K562 (cell line): ENCODE results near the gene NDUFB1. TPM values are rescaled to one million over a fixed set of nuclear protein-coding genes. Genes with fewer than 3 reads are reported as not detected.

Experiments
- ATAC-seq: fragments of 200-7000 bp; cut with Tn5 transposase; 3 replicates; pipeline ENCODE4 v1.9.1; 2020; ENCODE audit warnings: moderate library complexity
- BruUV-seq: library from RNA; stranded (reverse); fragments of 400-500 nt; replicated peaks from 2 replicates; lab custom pipeline; 2021; lab: Mats Ljungman, UMichigan
- CTCF ChIA-PET: fragments of 300-600 bp; formaldehyde crosslinking; extraction: SDS; loops from one replicate; lab custom pipeline; 2021; ENCODE audit warnings: low intra/inter-chr PET ratio; lab: Yijun Ruan, JAX
- POLR2A ChIA-PET: fragments of 300-600, 350-650 bp; sonication (Branson Sonifier 250); formaldehyde crosslinking; extraction: SDS; loops from one replicate; lab custom pipeline; 2021; ENCODE audit warnings: antibody characterized with exemption, inconsistent platforms; lab: Yijun Ruan, JAX
- DNase-seq, 4 experiments: peaks; one replicate each; pipeline versions ENCODE4 v3.0.0 to v3.0.0-alpha.2; 2011 to 2018; ENCODE audit warnings: low spot score in 3 of 4, mixed read lengths in 3 of 4; ENCODE audit errors: extremely low read depth in 1 of 4
- FAIRE-seq: peaks from 2 replicates; lab custom pipeline; 2011; peaks lifted over from hg19 to GRCh38; lab: Jason Lieb, UNC
- H2AFZ ChIP-seq: 2 replicates; pipeline ENCODE4 v1.6.0; 2011; ENCODE audit warnings: low read depth, low read length, control low read depth, inconsistent platforms
- H3K27ac ChIP-seq: fragments of 200-600 bp; 3 replicates; pipeline ENCODE4 v1.8.0; 2011; ENCODE audit warnings: low read depth, mild to moderate bottlenecking, control low read depth, inconsistent platforms, low read length, moderate library complexity, mixed read lengths; ENCODE audit errors: extremely low read depth
- H3K27me3 ChIP-seq, 2 experiments: fragments of 300-600 bp in 1 of 2; 2 replicates in 1 of 2; 3 replicates in 1 of 2; pipeline versions ENCODE4 v1.6.0 to v1.8.0; 2011; ENCODE audit warnings: inconsistent platforms in 2 of 2, low read length in 2 of 2, mild to moderate bottlenecking in 1 of 2, mixed read lengths in 1 of 2, moderate library complexity in 1 of 2; ENCODE audit not compliant: control insufficient read depth in 2 of 2, insufficient read depth in 2 of 2
- H3K36me3 ChIP-seq: fragments of 300-600 bp; 3 replicates; pipeline ENCODE4 v1.8.0; 2011; ENCODE audit warnings: mild to moderate bottlenecking, low read length, inconsistent platforms; ENCODE audit not compliant: control insufficient read depth, insufficient read depth
- H3K4me1 ChIP-seq, 2 experiments: fragments of 200-600 bp in 1 of 2; replicated peaks in 1 of 2; 2 replicates in 1 of 2; 3 replicates in 1 of 2; pipeline versions ENCODE4 v1.5.1 to v1.8.0; 2011; ENCODE audit warnings: inconsistent platforms in 2 of 2, low read length in 2 of 2, mild to moderate bottlenecking in 1 of 2, mixed read lengths in 1 of 2, moderate library complexity in 1 of 2; ENCODE audit not compliant: control insufficient read depth in 2 of 2, insufficient read depth in 2 of 2
- H3K4me2 ChIP-seq: 2 replicates; pipeline ENCODE4 v1.6.1; 2011; ENCODE audit warnings: low read length, control low read depth, inconsistent platforms, mixed read lengths; ENCODE audit not compliant: insufficient read depth
- H3K4me3 ChIP-seq: fragments of 200-600 bp; sonication (generic), shearing (Covaris generic); 2 replicates; pipeline ENCODE4 v1.5.1; 2016; ENCODE audit warnings: control low read depth, inconsistent platforms
- H3K79me2 ChIP-seq: fragments of 200-600 bp; 3 replicates; pipeline ENCODE4 v1.8.0; 2011; ENCODE audit warnings: low read length, inconsistent platforms; ENCODE audit not compliant: control insufficient read depth, insufficient read depth
- H3K9ac ChIP-seq, 2 experiments: 2 replicates each; pipeline versions ENCODE4 v1.6.0 to v1.6.1; 2011; ENCODE audit warnings: low read depth in 2 of 2, low read length in 2 of 2, control low read depth in 1 of 2, inconsistent platforms in 1 of 2, mild to moderate bottlenecking in 1 of 2, mixed read lengths in 1 of 2; ENCODE audit not compliant: insufficient read depth in 1 of 2
- H3K9me1 ChIP-seq: one replicate; pipeline ENCODE4 v1.6.0; 2011; ENCODE audit warnings: inconsistent platforms, mild to moderate bottlenecking, low read length, moderate library complexity; ENCODE audit not compliant: control insufficient read depth, insufficient read depth
- H3K9me3 ChIP-seq: replicated peaks from 2 replicates; pipeline ENCODE4 v1.5.1; 2011; ENCODE audit warnings: low read depth, low read length, inconsistent platforms; ENCODE audit not compliant: control insufficient read depth, insufficient read depth
- H4K20me1 ChIP-seq: replicated peaks from 2 replicates; pipeline ENCODE4 v1.6.1; 2011; ENCODE audit warnings: low read length, inconsistent platforms, mixed read lengths; ENCODE audit not compliant: control insufficient read depth, insufficient read depth
- KLF10 ChIP-seq: fragments of 250-450 bp; sonication (Bioruptor Pico); IDR thresholded peaks from 2 replicates; pipeline ENCODE4 v1.6.1; 2021; ENCODE audit warnings: matching md5 sums
- WGBS: fragments of 100-300 bp; shearing (Covaris generic); methylation state at CpG from one replicate; pipeline ENCODE4 v1.1.6; 2016; ENCODE audit warnings: low coverage, mixed read lengths; ENCODE audit not compliant: insufficient coverage; ENCODE audit errors: missing lambda C conversion rate; 5-methylcytosine and 5-hydroxymethylcytosine counted together
- in situ Hi-C: fragments of 300-500 bp; cut with MboI; formaldehyde crosslinking; loops from 4 replicates; pipeline ENCODE4 v1.15.0; 2018; ENCODE audit warnings: inconsistent platforms, mixed read lengths
- intact Hi-C: fragments of 100-400 bp; cut with micrococcal nuclease; formaldehyde crosslinking; loops from 2 replicates; pipeline ENCODE4 v1.14.2; 2022
- polyA plus RNA-seq, 8 experiments: library from polyadenylated mRNA; depleted of rRNA in 4 of 8; stranded (reverse) in 5 of 8; unstranded in 3 of 8; fragments of >200 nt; fragmentation: Nextera tagmentation in 2 of 8; fragmentation: Illumina TruSeq in 1 of 8; extraction: Ambion mirVana in 2 of 8; extraction: Trizol in 1 of 8; gene quantifications; 2 replicates each; pipeline versions ENCODE4 v1.2.1 to v1.2.3, GENCODE V29; 2011 to 2014; ENCODE audit warnings: inconsistent platforms in 1 of 8, missing spikeins in 1 of 8
- total RNA-seq, 7 experiments: library from RNA; depleted of rRNA in 6 of 7; stranded (reverse); fragments of >200 nt in 6 of 7; fragmentation: Illumina TruSeq in 2 of 7; extraction: Trizol in 2 of 7; gene quantifications; 2 replicates each; pipeline versions ENCODE4 v1.2.1 to v1.2.3, GENCODE V29; 2011 to 2021; ENCODE audit warnings: low replicate concordance in 1 of 7
- TF ChIP-seq, protein P1 (sequence below), 3 experiments: IDR thresholded peaks in 2 of 3; conservative IDR thresholded peaks in 1 of 3; 2 replicates each; pipeline ENCODE4 v1.5.1; 2011 to 2012; ENCODE audit warnings: low read length in 3 of 3, mild to moderate bottlenecking in 3 of 3, control low read depth in 2 of 3, improper control_type of control experiment in 1 of 3, inconsistent platforms in 1 of 3, low read depth in 1 of 3, mixed read lengths in 1 of 3, moderate library complexity in 1 of 3; ENCODE audit not compliant: insufficient read depth in 2 of 3
- TF ChIP-seq, protein P2 (sequence below): sonication (generic); formaldehyde crosslinking; IDR thresholded peaks from 2 replicates; pipeline ENCODE4 v1.8.0; 2022; ENCODE audit warnings: mild to moderate bottlenecking, missing genetic modification reagents, borderline replicate concordance

NDUFB1 gene
- total and polyA plus RNA-seq, 9 of the 15 experiments (the other 6 are each of a cell fraction or from before 2014, with no cell fraction given): 102 to 767 (median 325) TPM

DNA sequence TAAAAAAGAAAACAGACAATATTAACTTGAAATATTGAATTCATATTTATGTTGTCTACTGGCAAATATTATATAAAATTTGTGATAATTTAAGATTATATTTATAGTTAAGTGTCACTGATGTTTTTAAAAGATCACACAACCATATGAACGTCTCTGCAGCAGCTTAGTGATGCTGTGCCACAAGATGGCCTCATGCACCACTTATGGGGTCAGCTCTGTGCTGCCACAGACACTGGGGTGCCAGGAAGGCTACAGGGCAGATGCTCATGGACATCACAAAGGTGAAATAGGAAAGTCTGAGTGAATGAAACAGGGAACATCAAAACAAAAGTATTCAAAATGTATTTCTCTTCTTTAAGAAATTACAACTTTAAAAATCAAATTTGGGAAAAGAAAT is 28.2 kb downstream of the NDUFB1 start:
- H4K20me1 ChIP-seq: no peaks in the 10 kb centered on the region
- H3K4me2 ChIP-seq: no peak overlapping the region
- no peaks in the 10 kb centered on the region for H3K27me3 ChIP-seq
- BruUV-seq: no TSS peak
- H3K79me2 ChIP-seq: peaks cover under 1% of the 10 kb centered on the region; the same call in 1 of the 3 replicates
- H3K9me3 ChIP-seq: no peaks in the 10 kb centered on the region
- peaks cover 5% of the 10 kb centered on the region; the same call in 1 of the 3 replicates for H3K36me3 ChIP-seq
- WGBS: 8% methylated on average over 1 of the region's 1 CpG
- FAIRE-seq (no peak), ATAC-seq (0 out of 3 replicates have a peak, but pooled peaks have one; percentile 39), DNase-seq (no peak)
- CTCF ChIA-PET: no interaction called here
- no peak overlapping the region for H2AFZ ChIP-seq
- H3K9me1 ChIP-seq: no peaks in the 10 kb centered on the region
- in situ Hi-C loops: no loop called here
- POLR2A ChIA-PET: no interaction called here
- no peak overlapping the region for H3K4me3 ChIP-seq
- intact Hi-C loops: no loop called here
- H3K27ac ChIP-seq: no peak overlapping the region
- no peak overlapping the region for H3K9ac ChIP-seq
- no peaks in the 10 kb centered on the region for H3K4me1 ChIP-seq
- TF ChIP-seq, protein P1, sequence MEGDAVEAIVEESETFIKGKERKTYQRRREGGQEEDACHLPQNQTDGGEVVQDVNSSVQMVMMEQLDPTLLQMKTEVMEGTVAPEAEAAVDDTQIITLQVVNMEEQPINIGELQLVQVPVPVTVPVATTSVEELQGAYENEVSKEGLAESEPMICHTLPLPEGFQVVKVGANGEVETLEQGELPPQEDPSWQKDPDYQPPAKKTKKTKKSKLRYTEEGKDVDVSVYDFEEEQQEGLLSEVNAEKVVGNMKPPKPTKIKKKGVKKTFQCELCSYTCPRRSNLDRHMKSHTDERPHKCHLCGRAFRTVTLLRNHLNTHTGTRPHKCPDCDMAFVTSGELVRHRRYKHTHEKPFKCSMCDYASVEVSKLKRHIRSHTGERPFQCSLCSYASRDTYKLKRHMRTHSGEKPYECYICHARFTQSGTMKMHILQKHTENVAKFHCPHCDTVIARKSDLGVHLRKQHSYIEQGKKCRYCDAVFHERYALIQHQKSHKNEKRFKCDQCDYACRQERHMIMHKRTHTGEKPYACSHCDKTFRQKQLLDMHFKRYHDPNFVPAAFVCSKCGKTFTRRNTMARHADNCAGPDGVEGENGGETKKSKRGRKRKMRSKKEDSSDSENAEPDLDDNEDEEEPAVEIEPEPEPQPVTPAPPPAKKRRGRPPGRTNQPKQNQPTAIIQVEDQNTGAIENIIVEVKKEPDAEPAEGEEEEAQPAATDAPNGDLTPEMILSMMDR (IDR thresholded peaks at IDR 0.05 in 2 of 3, conservative IDR thresholded peaks at IDR 0.05 in 1 of 3; ENCODE audit: insufficient read depth in 2 of 3, low read depth in 1 of 3, low read length in 3 of 3): peak in 1 of 3 experiments; percentile 24; a peak in 2 of 6 replicates
- TF ChIP-seq, protein P2, sequence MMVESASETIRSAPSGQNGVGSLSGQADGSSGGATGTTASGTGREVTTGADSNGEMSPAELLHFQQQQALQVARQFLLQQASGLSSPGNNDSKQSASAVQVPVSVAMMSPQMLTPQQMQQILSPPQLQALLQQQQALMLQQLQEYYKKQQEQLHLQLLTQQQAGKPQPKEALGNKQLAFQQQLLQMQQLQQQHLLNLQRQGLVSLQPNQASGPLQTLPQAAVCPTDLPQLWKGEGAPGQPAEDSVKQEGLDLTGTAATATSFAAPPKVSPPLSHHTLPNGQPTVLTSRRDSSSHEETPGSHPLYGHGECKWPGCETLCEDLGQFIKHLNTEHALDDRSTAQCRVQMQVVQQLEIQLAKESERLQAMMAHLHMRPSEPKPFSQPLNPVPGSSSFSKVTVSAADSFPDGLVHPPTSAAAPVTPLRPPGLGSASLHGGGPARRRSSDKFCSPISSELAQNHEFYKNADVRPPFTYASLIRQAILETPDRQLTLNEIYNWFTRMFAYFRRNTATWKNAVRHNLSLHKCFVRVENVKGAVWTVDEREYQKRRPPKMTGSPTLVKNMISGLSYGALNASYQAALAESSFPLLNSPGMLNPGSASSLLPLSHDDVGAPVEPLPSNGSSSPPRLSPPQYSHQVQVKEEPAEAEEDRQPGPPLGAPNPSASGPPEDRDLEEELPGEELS (CRISPR knock-in tag): no peak
- no peak for TF ChIP-seq KLF10 (CRISPR knock-in tag)
- TF ChIP-seq, all 486 proteins: peak for 1
